CD14-positive monocyte (primary cell): Measurements from ENCODE around the gene WDR64. TPM values are rescaled to one million over a fixed set of nuclear protein-coding genes. Genes with fewer than 3 reads are reported as not detected.

Experiments
- DNase-seq, 3 donors: peaks; one replicate each; pipeline ENCODE4 v3.0.0-alpha.2; 2011 to 2022
- H2AFZ ChIP-seq: 2 replicates; pipeline ENCODE4 v1.6.0; 2012; ENCODE audit warnings: mild to moderate bottlenecking, low read depth, low read length, inconsistent platforms; ENCODE audit not compliant: insufficient read depth, poor library complexity, severe bottlenecking
- H3K27ac ChIP-seq, 2 donors: 1 replicate in 1 of 2; 2 replicates in 1 of 2; pipeline ENCODE4 v1.5.1; 2012 to 2013; ENCODE audit warnings: low read length in 2 of 2, control low read depth in 1 of 2, inconsistent platforms in 1 of 2, low read depth in 1 of 2, mild to moderate bottlenecking in 1 of 2
- H3K27me3 ChIP-seq, 2 donors: one replicate each; pipeline versions ENCODE4 v1.6.0 to v1.6.1; 2011 to 2013; ENCODE audit warnings: low read length in 2 of 2; ENCODE audit not compliant: control insufficient read depth in 2 of 2, insufficient read depth in 2 of 2
- H3K36me3 ChIP-seq, 2 donors: replicated peaks in 1 of 2; 1 replicate in 1 of 2; 2 replicates in 1 of 2; pipeline versions ENCODE4 v1.5.1 to v1.6.1; 2012 to 2013; ENCODE audit warnings: low read length in 2 of 2, control low read depth in 1 of 2, inconsistent platforms in 1 of 2, mild to moderate bottlenecking in 1 of 2; ENCODE audit not compliant: insufficient read depth in 2 of 2, control insufficient read depth in 1 of 2
- H3K4me1 ChIP-seq, 2 donors: 1 replicate in 1 of 2; 2 replicates in 1 of 2; pipeline versions ENCODE4 v1.5.1 to v1.6.1; 2012 to 2013; ENCODE audit warnings: low read length in 2 of 2, control low read depth in 1 of 2, inconsistent platforms in 1 of 2, mild to moderate bottlenecking in 1 of 2, moderate library complexity in 1 of 2; ENCODE audit not compliant: insufficient read depth in 2 of 2, control insufficient read depth in 1 of 2
- H3K4me2 ChIP-seq: replicated peaks from 2 replicates; pipeline ENCODE3; 2012; ENCODE audit warnings: low read length, moderate library complexity, mild to moderate bottlenecking; ENCODE audit not compliant: poor library complexity, severe bottlenecking; ENCODE audit errors: extremely low read depth
- H3K4me3 ChIP-seq, 3 experiments: fragments of 200-600 bp in 1 of 3; sonication (generic) in 1 of 3; replicated peaks in 1 of 3; 1 replicate in 2 of 3; 2 replicates in 1 of 3; pipeline ENCODE4 v1.5.1; 2011 to 2013; ENCODE audit warnings: low read length in 3 of 3, mild to moderate bottlenecking in 3 of 3, control low read depth in 2 of 3, low read depth in 2 of 3, inconsistent platforms in 1 of 3, moderate library complexity in 1 of 3
- H3K79me2 ChIP-seq: 2 replicates; pipeline ENCODE4 v1.6.0; 2012; ENCODE audit warnings: mild to moderate bottlenecking, control low read depth, inconsistent platforms, low read length, moderate library complexity; ENCODE audit not compliant: insufficient read depth
- H3K9ac ChIP-seq: 2 replicates; pipeline ENCODE4 v1.6.0; 2017; ENCODE audit warnings: low read length, mild to moderate bottlenecking; ENCODE audit not compliant: insufficient read depth, poor library complexity, severe bottlenecking
- H3K9me3 ChIP-seq, 2 donors: replicated peaks in 1 of 2; 1 replicate in 1 of 2; 2 replicates in 1 of 2; pipeline versions ENCODE4 v1.5.1 to v1.6.1; 2012 to 2013; ENCODE audit warnings: low read length in 2 of 2, control low read depth in 1 of 2; ENCODE audit not compliant: control insufficient read depth in 1 of 2, insufficient read depth in 1 of 2
- H4K20me1 ChIP-seq: 2 replicates; pipeline ENCODE4 v1.6.0; 2012; ENCODE audit warnings: mild to moderate bottlenecking, low read length, control low read depth, moderate library complexity; ENCODE audit not compliant: insufficient read depth
- H3K27ac Mint-ChIP-seq, 7 donors: one replicate each; pipeline ENCODE4 v1.8.0; 2020; ENCODE audit warnings: mild to moderate bottlenecking in 7 of 7, mixed read lengths in 7 of 7, moderate library complexity in 6 of 7, inconsistent platforms in 2 of 7
- H3K27me3 Mint-ChIP-seq, 3 donors: one replicate each; pipeline ENCODE4 v1.8.0; 2021 to 2022; ENCODE audit warnings: low read depth in 3 of 3, mild to moderate bottlenecking in 3 of 3, mixed read lengths in 3 of 3, moderate library complexity in 3 of 3, inconsistent platforms in 1 of 3
- H3K36me3 Mint-ChIP-seq, 2 donors: one replicate each; pipeline ENCODE4 v1.8.0; 2020; ENCODE audit warnings: mixed read lengths in 2 of 2, inconsistent platforms in 1 of 2, mild to moderate bottlenecking in 1 of 2
- H3K4me1 Mint-ChIP-seq: one replicate; pipeline ENCODE4 v1.8.0; 2020; ENCODE audit warnings: mild to moderate bottlenecking, mixed read lengths
- H3K4me3 Mint-ChIP-seq, 2 donors: one replicate each; pipeline ENCODE4 v1.8.0; 2020; ENCODE audit warnings: mild to moderate bottlenecking in 2 of 2, mixed read lengths in 2 of 2, moderate library complexity in 1 of 2
- H3K9me3 Mint-ChIP-seq, 7 donors: one replicate each; pipeline ENCODE4 v1.8.0; 2020 to 2022; ENCODE audit warnings: mixed read lengths in 7 of 7, mild to moderate bottlenecking in 6 of 7, moderate library complexity in 6 of 7, inconsistent platforms in 2 of 7
- CTCF ChIP-seq: fragments of 200-600 bp; IDR thresholded peaks from one replicate; pipeline ENCODE4 v1.8.0; 2022; ENCODE audit warnings: antibody characterized with exemption, mild to moderate bottlenecking
- WGBS: methylation state at CpG from one replicate; pipeline ENCODE4 v1.1.5; 2013; ENCODE audit warnings: missing lambda C conversion rate; ENCODE audit not compliant: insufficient coverage; 5-methylcytosine and 5-hydroxymethylcytosine counted together
- intact Hi-C, 2 donors: fragments of 100-400 bp; cut with micrococcal nuclease; formaldehyde crosslinking; loops; one replicate each; pipeline versions ENCODE4 v1.15.0 to v1.15.1; 2023
- polyA plus RNA-seq, 3 donors: library from polyadenylated mRNA; depleted of rRNA in 1 of 3; unstranded in 2 of 3; stranded (reverse) in 1 of 3; fragments of 300-500 nt in 2 of 3; fragments of >200 nt in 1 of 3; fragmentation: Illumina TruSeq in 2 of 3; gene quantifications; 1 replicate in 2 of 3; 2 replicates in 1 of 3; pipeline ENCODE4 v1.2.3, GENCODE V29; 2012 to 2021

WDR64 gene
- polyA plus RNA-seq, 3 donors: not detected

- Histone ChIP-seq H3K27me3 (no peaks in the 10 kb centered on the region), H3K36me3 (no peaks in the 10 kb centered on the region)
Observed at GRCh38 chr1:241715435-241715834, 63.4 kb downstream of the WDR64 start.

GRCh38 chr1:241715956-241716355, 63.9 kb downstream of the WDR64 start:
- no peak overlapping the region for H3K4me3 ChIP-seq
- peaks cover 3 to 14% (median 6%) of the 10 kb centered on the region in 3 donors for H3K27me3 Mint-ChIP-seq
- H3K9me3 ChIP-seq: no peaks in the 10 kb centered on the region
- H3K4me1 ChIP-seq: no peaks in the 10 kb centered on the region
- no peak overlapping the region for H3K4me3 Mint-ChIP-seq
- intact Hi-C loops: no loop called here
- 95% methylated on average over 3 of the region's 4 CpGs for WGBS
- H3K4me2 ChIP-seq: no peak overlapping the region
- TF ChIP-seq CTCF: no peak
- no peaks in the 10 kb centered on the region for H3K79me2 ChIP-seq
- no peaks in the 10 kb centered on the region for H3K27me3 ChIP-seq
- H3K36me3 ChIP-seq: no peaks in the 10 kb centered on the region
- no peak overlapping the region for H3K27ac ChIP-seq
- no peak overlapping the region for H3K9ac ChIP-seq
- peaks cover 0 to 2% (median 0%) of the 10 kb centered on the region in 7 donors for H3K9me3 Mint-ChIP-seq
- H4K20me1 ChIP-seq: no peaks in the 10 kb centered on the region
- no peaks in the 10 kb centered on the region for H3K36me3 Mint-ChIP-seq
- no peak overlapping the region for H2AFZ ChIP-seq
- H3K27ac Mint-ChIP-seq: no peak overlapping the region
- DNase-seq: no peak
- peaks cover 3% of the 10 kb centered on the region for H3K4me1 Mint-ChIP-seq

More at GRCh38 chr1:241715435-241715834, 63.4 kb downstream of the WDR64 start:
- Histone ChIP-seq H3K4me3 (no peak overlapping the region), H4K20me1 (no peaks in the 10 kb centered on the region), H3K79me2 (no peaks in the 10 kb centered on the region), H3K9ac (no peak overlapping the region), H2AFZ (no peak overlapping the region), H3K9me3 (no peaks in the 10 kb centered on the region), H3K27ac (no peak overlapping the region), H3K4me2 (no peak overlapping the region), H3K4me1 (no peaks in the 10 kb centered on the region)
- Mint-ChIP-seq H3K36me3 (no peaks in the 10 kb centered on the region), H3K27ac (no peak overlapping the region), H3K27me3 (peaks cover 5 to 16% (median 6%) of the 10 kb centered on the region in 3 donors), H3K9me3 (peaks cover 0 to 2% (median 0%) of the 10 kb centered on the region in 7 donors), H3K4me3 (no peak overlapping the region), H3K4me1 (peaks cover 3% of the 10 kb centered on the region)
- no CpG with 5 or more reads among the region's 3 CpGs for WGBS
- no peak for TF ChIP-seq CTCF
- intact Hi-C loops: no loop called here
- no peak for DNase-seq
